Measurements from ENCODE around the gene S100A6.

The S100A6 gene

GRCh38 chr1:153545067-153546055 is 9.6 kb upstream of the S100A6 start, which contains the start of gene S100A4:
Gene S100A4 (minus strand): TSS chr1:153545806. CDS start chr1:153544794, 1,012 bp downstream.
- peak; percentile 97 for DNase-seq (ENCODE audit: low spot score)

- DNase-seq (ENCODE audit: low spot score) = no peak
These were observed 8.8 kb upstream of the S100A6 start for GRCh38 chr1:153544453-153545066.

- no peak for DNase-seq (ENCODE audit: low spot score)
These were observed 7.9 kb upstream of the S100A6 start for GRCh38 chr1:153543736-153544135.

- no peak for DNase-seq (ENCODE audit: low spot score)
These were observed 7.3 kb upstream of the S100A6 start for GRCh38 chr1:153542956-153543711.

- DNase-seq (ENCODE audit: low spot score) = no peak
These were observed 6.1 kb upstream of the S100A6 start for GRCh38 chr1:153541641-153542590.

- DNase-seq (ENCODE audit: low spot score) = no peak
These were observed 4.9 kb upstream of the S100A6 start, which contains the start of gene S100A5 for GRCh38 chr1:153540394-153541361. Gene S100A5 (minus strand): TSS chr1:153540934. CDS start chr1:153540191, 743 bp downstream.

- no peak for DNase-seq (ENCODE audit: low spot score)
These were observed 3.8 kb upstream of the S100A6 start for GRCh38 chr1:153539395-153540093.

- DNase-seq (ENCODE audit: low spot score) = no peak
These were observed 2.6 kb upstream of the S100A6 start for GRCh38 chr1:153538315-153538821.

GRCh38 chr1:153537376-153537730 is 1.6 kb upstream of the S100A6 start:
- no peak for DNase-seq (ENCODE audit: low spot score)

GRCh38 chr1:153536671-153537375 is 1.0 kb upstream of the S100A6 start:
- DNase-seq (ENCODE audit: low spot score) = no peak

- no peak for DNase-seq (ENCODE audit: low spot score)
These were observed 350 bp upstream of the S100A6 start for GRCh38 chr1:153536012-153536670.

GRCh38 chr1:153534925-153535241 is 908 bp downstream of the S100A6 start:
- DNase-seq (ENCODE audit: low spot score) = no peak

- DNase-seq (ENCODE audit: low spot score) = no peak
These were observed 1.4 kb downstream of the S100A6 start for GRCh38 chr1:153534226-153534924.

GRCh38 chr1:153533689-153534201 is 2.0 kb downstream of the S100A6 start:
- DNase-seq (ENCODE audit: low spot score) = no peak

GRCh38 chr1:153532769-153533599 is 2.8 kb downstream of the S100A6 start:
- peak; percentile 83 for DNase-seq (ENCODE audit: low spot score)

- no peak for DNase-seq (ENCODE audit: low spot score)
These were observed 3.6 kb downstream of the S100A6 start for GRCh38 chr1:153532181-153532580.
